SK-N-DZ (cell line): ENCODE data around the gene LMOD1.
"Not testable (repeated sequence)": the region's sequence is repeated elsewhere in the genome, so short reads cannot be mapped to it uniquely, and the experiment has no call there.

Experiments
- DNase-seq: peaks from one replicate; pipeline ENCODE4 v3.0.0-alpha.2; 2015; ENCODE audit warnings: low spot score

LMOD1 gene

DNA sequence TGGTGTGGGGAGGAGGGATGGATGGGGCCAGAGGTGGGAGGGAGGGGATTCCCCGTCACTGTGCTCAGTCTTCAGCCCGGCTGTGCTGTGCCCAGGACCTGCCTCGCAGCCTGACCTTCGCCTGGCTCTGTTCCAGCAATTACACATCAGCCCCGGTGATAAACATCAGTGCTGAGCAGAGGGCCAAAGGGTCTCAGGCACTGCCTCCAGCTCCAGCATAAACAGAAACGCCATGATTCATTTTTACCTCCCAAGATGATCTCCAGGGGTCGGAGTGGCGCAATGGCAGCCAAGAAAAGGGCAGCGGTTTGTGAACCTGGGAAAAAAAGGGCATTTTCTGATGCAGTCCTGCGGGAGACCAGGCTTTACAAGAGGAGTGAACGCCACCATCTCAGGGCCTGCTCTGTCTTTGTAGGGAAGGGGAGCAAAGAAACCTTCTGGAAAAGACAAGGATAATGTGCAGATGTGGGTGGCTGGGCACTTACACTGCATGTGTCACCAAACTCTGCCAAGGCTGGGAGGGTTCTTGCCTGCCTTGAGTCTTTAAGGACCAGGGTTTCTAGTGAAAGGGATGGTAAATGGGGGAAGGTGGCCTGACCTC lies 29.6 kb downstream of the LMOD1 start:
- peak; percentile 90 for DNase-seq

DNA sequence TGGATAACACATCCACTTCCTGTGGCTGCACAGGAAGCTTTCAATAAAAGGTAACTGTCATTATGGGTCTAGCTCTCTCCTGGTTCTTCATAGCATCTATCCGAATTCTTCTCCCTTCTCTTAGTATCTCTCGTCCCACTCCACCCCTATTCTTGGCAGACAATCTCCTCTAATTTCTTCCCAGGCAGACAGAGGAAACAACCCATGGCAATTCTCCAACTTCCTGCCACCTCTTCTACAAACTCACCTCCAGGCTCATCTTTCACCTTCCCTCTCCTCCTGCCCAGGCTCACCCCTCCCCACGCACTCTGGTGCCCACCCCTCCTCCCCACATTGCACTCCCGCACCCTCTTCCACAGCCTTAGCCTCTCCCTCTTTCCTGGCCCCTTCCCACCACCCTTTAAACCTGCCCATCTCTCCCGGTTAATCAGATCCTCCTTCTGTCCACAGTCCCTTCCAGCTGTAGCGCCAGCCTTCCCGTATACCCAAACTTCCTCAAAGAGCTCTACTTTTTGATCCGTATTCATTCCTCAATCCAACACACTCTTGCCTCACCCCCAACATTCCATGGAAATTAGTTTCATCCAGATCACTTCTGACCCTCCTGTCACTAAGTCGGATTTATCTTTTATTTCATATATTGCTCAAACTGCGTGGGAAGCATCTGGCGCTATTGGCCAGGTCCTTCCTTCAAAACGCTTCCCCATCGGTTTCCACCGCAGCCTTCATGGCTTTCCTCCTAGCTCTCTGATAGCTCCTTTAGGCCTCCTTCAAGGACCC lies 31.7 kb downstream of the LMOD1 start:
- DNase-seq: no peak

DNA sequence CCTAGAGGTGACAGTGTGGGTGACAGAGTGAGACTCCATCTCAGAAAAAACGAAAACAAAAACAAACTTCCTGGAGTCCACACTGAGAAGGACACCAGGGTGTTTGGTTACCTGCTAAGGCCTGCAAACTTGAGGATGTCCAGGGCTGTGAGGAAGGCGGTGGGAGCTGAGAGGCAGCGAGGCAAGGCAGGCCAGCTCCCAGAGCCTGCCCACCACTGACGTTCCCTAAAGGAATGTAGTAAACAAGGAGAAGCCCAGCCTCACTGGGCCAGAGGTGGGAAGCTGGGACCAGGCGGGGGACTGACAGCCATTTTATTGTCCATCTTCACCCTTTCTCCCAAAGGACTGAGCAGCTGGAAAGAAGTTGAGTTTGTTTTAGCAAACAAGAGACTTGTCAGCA lies 33.5 kb downstream of the LMOD1 start:
- no peak for DNase-seq

DNA sequence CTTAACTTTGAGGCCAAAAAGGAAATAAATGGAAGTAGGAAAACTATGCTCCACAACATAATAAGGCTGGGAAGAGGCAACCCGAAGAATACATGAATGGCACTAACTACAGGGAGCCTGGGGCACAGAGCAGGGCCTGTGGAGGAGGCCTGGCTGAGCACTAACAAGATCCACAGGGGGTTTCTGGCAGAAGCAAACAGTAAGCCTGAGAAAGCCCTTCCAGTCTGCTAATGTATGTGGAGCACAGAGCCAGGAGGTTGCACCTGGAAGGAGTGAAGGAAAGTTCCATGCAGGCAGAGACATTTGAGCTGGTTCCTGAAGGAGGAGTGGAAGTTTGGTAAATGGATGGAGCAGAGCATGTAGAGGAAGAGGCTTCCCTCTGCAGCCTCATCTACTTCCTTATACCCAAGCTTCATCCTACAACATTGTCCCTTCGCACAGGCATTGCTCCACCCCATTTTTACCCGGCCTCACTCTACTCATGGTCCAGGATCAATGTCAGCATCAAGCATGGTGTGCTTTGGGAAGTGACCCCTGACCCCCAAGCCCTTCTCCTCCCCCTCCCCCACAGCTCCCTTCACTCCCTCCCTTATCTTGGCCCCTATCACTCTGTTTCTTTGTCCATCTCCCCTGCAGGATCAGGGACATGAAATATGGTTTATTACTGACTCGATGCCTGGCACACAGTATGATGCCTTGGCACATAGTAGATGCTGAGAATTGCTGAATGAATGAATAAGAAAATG lies 34.3 kb downstream of the LMOD1 start:
- no peak for DNase-seq

DNA sequence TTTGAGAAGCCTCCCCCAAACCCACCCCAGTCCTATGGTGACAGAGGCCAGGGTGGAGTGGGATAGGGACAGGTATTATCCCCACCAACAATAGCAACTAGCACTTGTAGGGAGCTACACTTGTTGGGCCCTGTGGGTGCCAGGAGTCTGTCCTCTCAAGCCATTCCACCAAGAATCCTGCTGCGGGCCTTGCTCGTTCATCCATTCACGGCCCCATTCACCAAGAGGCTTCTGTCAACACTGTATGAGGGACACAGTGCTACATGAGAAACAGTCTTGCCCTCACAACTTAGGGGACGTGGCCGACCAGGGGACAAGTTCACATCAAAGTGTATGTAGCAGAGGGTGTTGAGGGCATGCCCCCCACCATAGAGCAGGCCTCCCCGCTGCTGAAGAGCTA lies 38.7 kb downstream of the LMOD1 start:
- no peak for DNase-seq

DNA sequence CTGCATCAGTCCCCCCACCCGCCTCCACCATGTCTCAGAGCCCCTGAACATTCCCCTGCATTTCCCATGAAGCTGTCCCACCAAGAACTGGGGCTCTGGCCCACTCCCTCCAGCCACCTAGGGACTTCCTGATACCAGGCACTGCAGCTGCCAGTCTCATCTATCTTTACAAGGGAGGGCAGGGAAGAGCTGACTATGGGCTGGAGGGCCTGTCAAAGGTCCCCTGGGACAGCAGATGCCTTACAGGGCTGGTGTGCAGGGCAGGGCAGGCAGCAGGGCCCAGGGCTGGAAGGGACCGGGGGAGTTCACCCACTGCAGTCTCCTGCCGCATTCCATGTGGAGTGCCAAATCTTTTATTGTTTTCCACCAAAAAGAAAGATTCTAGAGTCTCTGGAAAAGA lies 40.0 kb downstream of the LMOD1 start:
- peak; percentile 56 for DNase-seq

DNA sequence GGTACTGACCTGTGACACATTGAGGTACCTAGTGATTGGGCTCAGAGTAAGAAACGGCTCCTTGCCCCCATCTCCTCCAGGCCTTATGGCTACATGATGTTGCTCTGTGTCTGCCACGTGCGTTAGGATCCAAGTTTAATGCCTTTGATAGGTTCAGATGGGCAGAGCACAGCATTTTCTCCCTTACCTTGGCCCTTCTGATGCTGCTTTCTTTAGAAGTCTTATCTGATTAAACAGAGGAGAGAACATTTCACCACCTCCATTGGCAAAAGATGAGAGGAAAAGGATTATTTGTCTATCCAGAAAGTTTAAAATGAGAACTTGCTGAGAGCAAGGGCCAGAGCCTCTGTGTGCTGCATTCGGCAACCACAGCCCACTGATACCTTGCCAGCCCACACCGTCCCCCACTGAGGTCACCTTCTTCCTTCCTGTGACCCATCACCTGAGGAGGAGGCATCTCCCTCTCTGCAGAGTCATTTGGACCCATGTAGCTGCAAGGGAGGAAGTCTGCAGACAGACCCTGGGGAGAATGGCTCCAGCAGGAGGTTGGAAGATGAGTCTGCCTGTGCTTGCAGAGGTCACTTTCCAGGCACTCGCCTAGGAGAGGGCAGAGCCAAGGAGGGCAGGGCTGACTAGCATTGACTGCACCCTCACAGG lies 41.0 kb downstream of the LMOD1 start:
- DNase-seq: no peak

DNA sequence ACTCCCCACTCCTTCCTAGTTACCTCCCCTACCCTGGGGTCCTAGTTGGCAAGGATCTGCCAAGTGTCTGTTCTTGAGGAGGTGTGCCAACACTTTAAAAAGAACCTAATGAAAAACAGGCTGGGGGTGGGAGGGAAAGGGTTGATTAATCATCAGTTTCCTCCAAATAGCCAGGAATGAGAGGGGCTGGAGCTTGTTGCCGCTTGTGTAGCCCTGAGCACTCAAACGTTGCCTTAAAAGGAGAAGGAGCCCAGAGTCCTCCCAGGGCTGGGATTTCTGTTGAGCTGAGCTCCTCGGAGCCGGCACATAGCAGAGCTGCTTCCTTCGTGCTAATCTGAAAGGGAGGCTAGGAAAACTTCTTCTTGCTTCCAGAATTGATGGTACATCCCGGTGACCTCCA lies 41.8 kb downstream of the LMOD1 start:
- DNase-seq: no peak

DNA sequence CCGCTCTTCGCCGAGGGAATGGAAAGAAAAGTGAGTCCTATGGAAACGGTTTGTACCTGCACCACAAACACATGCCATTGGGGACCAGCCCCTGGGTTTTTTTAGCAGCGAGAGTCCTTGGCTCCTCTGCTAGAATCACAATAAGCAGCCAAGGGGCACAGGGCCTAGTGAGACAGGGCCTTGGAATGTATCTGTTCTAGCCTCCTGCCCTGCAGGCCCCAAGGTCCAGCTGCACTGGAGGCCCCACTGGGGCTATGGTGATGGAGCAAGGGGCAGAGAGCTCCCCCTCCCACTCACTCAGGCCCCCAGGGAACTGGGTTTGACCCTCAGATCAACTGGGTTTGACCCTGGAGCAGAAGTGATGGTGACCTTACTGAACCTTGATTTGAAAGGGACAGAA lies 43.2 kb downstream of the LMOD1 start:
- DNase-seq: no peak

DNA sequence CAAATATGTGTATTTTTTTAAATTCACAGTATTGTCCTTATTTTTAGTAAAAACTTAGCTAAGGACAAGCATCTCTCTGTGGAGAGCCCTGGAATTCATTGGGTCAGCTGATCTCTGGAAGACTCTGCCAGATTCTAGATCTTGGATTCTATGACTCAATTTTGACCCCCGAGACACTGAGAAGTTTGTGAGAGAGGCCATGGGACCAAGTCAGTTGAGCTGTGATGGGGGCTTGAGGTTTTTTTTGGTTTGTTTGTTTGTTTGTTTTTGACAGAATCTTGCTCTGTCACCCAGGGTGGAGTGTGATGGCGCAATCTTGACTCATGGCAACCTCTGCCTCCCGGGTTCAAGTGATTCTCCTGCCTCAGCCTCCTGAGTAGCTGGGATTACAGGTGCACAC lies 44.1 kb downstream of the LMOD1 start:
- no peak for DNase-seq

DNA sequence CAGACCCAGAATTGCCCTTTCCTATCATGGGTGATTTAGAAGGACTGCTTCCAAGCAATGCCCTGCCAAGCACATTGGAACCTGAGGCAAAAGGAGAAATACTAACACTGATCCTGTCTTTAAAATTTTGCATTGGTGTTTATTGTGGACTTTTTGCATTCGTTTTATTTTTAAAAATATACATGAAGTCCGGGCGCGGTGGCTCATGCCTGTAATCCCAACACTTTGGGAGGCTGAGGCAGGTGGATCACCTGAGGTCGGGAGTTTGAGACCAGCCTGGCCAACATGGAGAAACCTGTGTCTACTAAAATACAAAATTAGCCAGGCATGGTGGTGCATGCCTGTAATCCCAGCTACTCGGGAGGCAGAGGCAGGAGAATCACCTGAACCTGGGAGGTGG lies 45.3 kb downstream of the LMOD1 start:
- DNase-seq: not testable (repeated sequence)

DNA sequence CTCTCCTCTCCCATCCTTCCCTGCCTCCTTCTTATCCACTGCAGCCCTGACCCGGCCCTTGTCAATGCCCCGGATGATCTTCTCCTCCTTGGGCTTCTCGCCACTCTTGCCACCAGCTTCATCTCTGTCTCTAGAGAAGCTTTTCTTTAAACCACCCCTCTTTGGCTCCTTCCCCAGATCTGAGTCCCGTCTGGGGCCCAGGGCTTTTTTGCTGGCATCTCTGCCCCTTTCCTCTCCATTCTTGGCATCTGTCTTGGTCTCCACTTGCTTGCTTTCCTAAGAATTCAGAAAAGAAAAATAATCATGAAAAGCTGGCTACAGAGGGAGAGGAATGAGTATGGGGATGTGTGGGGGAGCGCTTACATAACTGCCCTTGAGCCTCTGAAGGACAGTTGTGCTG lies 45.9 kb downstream of the LMOD1 start:
- no peak for DNase-seq

DNA sequence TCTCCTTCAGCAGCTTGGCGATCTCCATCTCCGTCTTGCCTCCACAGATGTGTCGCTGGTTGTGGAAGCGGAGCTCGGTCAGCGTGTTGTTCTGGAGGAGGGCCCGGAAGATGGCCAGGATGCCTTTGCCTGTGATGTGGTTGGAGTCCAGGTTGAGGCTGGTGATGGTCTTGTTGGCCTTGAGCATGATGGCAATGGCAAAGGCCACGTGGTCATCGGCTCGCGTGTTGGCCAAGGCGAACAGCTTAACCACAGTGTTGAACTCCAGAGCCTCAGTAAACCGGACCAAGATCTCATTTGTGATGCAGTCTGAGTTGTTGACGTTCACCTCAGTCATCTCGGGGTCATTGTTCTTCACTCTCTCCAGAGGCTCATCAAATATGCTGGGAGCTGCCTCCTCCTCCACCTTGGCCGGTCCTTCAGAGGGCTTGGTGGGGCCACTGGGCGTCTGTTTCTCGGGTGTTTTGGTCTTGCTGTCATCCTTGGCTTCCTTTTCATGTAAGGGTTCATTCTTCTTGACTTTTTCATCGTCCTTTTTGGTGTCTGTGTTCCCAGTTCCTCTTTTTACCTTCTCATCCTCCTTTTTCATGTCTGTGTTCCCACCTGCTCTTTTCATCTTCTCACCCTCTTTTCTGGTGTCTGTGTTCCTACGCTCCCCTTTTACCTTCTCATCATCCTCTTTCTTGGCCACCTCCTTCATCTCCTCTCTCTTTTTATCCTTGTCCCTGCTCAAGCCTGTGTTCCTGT lies 46.5 kb downstream of the LMOD1 start:
- DNase-seq: no peak

DNA sequence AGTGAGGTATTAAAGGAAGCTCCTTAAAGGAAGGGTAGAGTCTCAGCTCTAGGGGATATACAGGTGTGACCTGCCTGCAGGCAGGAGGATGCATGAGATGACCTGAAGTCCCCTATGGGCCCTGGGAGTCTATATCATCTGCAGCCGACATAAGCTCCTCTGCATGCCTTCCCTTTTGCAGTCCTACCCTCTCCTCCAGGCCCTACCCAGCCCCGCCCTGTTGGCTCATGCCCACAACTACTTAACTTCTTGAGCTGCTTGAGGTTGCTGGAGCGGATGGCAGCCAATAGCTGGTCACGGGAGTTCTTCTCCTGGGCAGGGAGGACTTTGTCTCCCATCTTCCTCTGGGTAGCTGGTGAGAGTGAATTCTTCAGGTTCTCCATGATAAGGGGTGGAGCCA lies 47.4 kb downstream of the LMOD1 start:
- no peak for DNase-seq

DNA sequence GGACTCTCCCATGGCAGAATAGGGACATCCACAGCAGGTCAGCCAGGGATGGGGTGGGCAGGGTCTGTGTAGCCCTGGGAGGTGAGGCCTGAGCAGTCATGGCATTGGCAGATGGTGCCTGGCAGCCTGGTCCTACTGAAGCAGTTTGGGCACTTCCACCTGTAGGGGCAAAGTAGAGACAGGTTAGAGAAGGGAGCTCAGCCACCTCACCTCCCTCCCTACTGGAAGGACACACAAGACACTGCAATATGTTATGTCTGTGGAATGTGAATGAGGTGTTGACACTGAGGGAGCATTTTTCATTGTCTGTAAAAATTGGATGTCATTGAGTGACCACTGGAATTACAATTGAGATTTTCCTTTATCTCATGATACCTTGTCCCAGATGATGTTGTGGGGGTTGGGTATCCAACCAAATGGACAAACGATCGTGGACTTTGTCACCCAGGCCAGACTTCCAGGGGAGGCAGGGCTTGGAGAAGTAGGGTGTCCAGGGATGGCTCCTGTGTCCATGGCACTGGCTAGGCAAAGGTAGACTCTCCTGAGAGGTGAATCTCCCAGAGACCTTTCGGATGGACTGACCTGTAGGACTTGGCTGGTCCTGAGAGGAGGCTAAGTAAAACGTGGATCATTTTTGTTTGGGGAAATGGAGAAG lies 48.0 kb downstream of the LMOD1 start:
- no peak for DNase-seq

DNA sequence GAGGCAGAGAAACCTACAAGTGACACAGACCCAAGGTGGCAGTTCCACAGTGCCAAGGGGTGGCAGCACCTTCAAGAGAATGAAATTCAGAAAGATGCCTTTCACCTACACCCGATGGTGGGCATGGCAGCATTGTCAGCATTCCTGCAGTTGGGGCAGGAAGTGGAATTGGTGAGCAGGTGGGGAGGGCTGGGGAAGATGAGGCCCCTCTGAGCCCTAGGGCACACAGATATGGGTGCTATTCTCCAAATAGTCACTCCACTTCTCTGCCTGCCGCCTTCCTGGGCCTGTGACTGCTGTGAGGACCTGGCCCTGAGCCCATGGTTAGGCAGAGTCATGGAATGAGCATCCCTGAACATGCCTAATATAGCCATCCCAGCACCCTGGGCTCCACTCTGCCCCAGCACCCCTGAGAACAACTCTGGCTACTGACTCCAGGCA lies 49.4 kb downstream of the LMOD1 start:
- no peak for DNase-seq

DNA sequence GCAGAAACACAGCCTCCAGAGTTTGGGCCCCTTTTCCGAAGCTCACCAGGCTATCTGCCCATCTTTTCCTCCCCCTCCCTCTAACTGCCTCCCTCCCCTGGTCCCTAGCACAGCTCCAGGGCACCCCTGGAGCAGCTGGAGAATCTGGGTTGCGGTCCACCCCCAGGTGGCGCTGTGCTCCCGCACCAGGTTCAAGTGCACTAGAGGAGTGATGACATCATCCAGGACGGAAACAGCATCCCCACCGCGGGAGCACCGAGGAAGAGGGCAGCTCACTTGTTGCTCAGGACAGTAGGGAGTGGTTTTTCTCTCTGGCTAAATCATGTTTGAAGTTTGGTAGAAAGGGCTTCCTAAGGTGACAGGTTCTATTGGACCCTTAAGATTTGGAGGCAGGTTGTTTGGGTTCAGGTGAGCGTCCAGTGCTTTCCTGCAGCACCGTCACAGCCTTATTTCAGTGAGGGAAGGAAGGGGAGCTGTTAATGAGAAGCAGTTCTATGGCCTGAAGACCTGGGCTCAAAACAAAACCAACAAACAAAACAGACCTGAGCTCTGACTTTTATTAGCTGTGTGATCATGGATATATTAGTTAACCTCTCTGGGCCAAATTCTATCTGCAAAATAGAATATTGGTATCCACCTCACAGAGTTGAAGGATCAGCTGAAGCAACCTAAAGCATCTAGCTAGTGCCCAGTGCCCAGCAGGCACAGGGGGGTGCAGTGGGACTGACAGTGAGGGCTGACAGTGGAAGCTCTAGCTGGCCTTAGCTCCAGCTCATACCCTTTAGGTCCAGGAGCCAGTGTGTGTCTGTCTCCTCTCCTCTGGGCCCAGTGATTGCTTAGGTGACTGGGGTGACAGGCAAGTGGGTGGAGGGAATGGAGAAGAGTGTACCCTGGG lies 50.2 kb downstream of the LMOD1 start:
- DNase-seq: peak; percentile 81

DNA sequence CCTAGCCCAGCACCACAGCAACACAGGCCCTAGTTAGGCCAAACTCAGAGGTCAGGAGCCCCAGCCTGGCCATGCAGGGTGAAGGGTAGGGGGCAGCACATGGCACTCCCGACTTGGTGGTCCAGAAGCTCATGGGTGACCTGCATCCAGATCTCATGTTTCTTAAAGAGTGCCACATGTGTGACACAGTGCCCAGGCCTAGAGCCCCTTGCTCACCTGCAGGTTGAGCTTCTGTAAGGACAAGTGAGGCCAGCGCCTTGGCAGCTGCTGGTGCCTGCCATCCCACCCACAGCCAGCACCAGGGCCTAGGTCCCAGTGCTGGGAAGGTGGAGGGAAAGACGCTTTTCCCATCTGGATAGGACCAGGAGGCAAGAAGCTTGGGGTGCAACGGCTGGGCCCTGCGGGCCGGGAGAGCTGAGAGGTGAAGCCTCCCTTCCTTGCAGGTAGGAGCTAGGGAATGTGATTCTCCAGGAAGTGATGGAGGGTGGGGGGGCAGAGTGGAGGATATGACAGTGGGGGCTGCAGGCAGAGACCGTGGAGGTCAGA lies 51.2 kb downstream of the LMOD1 start:
- no peak for DNase-seq

DNA sequence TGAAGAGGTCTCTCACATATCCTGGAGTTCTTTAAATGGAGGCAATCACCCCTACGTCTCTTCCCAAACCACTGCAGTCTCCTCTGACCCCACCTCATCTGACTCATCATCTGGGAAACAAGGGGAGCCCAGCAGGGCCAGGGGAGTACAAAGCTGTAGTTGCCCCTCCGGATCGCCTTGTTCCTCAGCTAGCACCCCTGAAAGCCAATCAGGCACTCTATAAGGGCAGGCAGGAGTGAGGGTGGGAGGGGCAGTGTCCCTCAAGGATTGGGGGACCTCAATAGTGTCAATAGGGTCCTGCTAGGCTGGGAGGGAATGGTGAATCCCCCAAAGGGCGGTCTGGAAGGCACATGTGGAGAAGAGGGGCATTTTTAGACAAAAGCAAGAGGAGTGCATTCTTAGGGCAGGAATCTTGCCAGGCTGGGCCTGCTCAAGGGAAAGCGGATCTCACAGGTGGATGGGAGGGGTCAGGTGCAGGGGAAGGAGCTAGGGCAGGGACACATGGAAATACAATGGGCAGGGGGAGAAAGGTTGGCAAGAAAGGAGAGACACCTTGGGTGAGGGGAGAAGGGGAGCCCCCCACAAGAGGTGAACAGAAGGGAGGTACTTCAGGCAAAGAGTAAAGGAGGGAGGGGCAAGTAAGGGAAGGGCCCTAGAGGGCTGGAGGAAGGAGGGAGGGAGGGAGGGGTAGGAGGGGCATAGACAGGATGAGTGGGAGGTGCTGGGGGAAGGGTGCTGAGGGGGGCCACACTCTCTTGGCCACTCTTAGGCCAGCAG lies 51.8 kb downstream of the LMOD1 start:
- DNase-seq: no peak
